ENCODE data around the gene PIGV.

PIGV gene

DNA sequence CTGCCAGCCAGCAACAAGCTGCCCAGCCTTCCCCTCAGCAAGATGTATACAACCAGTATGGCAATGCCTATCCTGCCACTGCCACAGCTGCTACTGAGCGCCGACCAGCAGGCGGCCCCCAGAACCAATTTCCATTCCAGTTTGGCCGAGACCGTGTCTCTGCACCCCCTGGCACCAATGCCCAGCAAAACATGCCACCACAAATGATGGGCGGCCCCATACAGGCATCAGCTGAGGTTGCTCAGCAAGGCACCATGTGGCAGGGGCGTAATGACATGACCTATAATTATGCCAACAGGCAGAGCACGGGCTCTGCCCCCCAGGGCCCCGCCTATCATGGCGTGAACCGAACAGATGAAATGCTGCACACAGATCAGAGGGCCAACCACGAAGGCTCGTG, 13.3 kb upstream of the PIGV start:
- no peak for DNase-seq

DNA sequence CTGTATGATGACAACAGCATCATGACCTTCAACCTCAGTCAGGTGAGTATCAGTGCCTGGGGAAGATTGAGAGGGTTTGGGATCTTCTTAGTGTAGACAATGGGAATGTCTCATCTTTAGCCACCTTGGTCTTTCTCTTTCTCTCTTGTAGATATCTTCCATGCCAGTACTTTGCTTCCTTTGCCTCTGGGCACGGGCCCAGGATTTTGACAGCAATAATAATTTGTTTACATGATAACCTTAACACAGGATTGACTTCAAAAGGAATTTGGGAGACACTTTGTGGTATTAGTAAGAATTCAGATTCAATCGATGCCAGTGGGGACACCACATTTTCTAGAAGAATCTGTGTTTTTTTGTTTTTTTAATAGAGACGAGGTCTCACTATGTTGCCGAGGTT, 12.1 kb upstream of the PIGV start:
- DNase-seq: no peak

DNA sequence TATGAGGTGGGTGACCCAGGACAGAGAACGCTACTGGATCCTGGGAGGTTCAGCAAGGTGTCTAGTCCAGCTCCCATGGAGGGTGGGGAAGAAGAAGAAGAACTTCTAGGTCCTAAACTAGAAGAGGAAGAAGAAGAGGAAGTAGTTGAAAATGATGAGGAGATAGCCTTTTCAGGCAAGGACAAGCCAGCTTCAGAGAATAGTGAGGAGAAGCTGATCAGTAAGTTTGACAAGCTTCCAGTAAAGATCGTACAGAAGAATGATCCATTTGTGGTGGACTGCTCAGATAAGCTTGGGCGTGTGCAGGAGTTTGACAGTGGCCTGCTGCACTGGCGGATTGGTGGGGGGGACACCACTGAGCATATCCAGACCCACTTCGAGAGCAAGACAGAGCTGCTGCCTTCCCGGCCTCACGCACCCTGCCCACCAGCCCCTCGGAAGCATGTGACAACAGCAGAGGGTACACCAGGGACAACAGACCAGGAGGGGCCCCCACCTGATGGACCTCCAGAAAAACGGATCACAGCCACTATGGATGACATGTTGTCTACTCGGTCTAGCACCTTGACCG, 8.6 kb upstream of the PIGV start:
- DNase-seq: no peak

DNA sequence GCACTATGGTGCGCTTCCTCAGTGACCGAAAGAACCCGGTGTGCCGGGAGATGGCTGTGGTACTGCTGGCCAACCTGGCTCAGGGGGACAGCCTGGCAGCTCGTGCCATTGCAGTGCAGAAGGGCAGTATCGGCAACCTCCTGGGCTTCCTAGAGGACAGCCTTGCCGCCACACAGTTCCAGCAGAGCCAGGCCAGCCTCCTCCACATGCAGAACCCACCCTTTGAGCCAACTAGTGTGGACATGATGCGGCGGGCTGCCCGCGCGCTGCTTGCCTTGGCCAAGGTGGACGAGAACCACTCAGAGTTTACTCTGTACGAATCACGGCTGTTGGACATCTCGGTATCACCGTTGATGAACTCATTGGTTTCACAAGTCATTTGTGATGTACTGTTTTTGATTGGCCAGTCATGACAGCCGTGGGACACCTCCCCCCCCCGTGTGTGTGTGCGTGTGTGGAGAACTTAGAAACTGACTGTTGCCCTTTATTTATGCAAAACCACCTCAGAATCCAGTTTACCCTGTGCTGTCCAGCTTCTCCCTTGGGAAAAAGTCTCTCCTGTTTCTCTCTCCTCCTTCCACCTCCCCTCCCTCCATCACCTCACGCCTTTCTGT, 7.3 kb upstream of the PIGV start:
- DNase-seq: no peak

- DNase-seq: no peak
These were observed 6.4 kb upstream of the PIGV start for GRCh38 chr1:26781206-26781825.

DNA sequence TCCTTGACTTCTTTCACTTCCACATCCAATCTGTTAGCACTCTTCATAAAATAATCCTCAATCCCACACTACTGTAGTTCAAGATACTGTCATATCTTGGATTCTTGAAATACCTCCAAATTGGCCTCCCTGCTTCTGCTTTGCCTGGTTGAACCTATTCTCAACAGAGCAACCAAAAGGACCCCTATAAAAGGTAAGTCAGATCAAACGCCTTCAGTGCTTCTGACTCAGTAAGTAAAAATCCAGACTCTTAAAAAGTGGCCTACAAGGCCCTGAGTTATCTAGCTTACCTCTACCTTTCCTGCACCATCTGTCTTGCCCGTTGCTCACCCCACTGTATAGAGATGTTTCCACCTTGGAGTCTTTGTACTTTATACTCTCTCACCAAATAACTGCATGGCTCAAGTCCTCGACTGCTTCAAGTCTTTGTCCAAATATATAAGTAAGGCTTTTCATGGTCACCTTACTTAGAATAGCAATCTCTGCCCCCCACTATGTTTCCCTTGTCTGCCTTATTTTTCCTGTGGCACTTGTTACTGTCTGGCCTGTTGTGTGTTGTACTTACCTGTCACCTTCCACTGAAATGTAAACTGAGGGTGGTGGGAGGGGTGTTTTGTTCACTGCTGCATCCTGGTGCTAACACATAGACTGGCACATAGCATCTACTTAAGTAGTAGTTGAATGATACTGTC, 5.1 kb upstream of the PIGV start:
- DNase-seq: no peak

DNA sequence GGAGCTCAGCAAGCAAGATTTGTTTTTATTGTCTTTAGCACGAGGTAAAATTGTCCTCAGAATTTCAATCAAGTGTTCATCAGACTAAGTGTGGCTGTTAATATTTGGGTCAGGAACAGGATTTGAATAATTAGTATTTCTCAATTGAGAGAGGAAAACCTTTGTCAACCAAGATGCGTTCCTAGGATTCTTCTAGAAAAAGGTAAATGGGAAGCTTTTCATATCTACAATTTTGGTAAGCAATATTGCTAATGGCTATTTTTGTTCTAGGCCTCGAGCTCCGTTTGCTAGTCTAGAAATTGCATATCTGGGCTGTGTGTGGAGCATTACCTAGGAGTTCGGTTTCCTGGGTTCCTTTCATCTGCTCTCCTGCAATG, 4.1 kb upstream of the PIGV start:
- no peak for DNase-seq

- peak; percentile 26 for DNase-seq
These were observed 3.5 kb upstream of the PIGV start for GRCh38 chr1:26784023-26784871.

- no peak for DNase-seq
These were observed 2.9 kb upstream of the PIGV start for GRCh38 chr1:26784886-26785285.

DNA sequence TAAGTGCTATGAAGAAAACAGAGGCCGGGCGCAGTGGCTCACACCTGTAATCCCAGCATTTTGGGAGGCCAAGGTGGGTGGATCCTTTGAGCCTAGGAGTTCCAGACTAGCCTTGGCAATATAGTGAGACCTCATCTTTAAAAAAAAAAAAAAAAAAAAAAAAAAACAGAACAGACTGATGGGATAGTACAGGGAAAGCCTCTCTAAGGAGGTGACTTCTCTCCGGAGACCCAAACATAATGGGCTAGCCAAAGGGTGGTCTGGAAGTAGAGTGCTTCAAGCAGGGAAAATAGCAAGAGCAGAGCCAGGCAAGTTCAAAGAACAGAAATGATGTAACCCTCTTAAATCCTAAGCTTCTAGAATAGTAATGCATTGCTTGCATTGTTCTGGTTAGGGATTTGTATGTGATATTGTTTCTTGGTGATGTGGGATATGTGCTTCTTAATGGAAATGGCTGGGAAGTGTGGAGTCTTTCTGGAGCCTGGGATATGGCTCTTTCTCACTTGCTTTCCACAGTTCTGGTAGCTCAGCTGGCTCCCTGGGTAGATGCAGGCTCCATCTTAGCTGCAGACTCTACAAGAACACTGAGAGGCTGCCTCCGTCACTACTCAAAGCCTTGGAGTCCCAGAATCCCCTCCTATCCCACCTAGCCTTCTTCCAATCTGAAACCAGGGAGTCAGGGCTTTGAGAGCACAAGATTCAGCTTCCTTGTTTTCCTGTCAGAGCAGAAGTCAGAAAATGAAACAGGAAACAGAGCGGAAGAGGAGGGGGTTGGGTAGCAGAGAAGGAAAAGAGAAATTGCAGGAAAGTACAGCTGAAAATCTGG, 1.9 kb upstream of the PIGV start:
- no peak for DNase-seq

DNA sequence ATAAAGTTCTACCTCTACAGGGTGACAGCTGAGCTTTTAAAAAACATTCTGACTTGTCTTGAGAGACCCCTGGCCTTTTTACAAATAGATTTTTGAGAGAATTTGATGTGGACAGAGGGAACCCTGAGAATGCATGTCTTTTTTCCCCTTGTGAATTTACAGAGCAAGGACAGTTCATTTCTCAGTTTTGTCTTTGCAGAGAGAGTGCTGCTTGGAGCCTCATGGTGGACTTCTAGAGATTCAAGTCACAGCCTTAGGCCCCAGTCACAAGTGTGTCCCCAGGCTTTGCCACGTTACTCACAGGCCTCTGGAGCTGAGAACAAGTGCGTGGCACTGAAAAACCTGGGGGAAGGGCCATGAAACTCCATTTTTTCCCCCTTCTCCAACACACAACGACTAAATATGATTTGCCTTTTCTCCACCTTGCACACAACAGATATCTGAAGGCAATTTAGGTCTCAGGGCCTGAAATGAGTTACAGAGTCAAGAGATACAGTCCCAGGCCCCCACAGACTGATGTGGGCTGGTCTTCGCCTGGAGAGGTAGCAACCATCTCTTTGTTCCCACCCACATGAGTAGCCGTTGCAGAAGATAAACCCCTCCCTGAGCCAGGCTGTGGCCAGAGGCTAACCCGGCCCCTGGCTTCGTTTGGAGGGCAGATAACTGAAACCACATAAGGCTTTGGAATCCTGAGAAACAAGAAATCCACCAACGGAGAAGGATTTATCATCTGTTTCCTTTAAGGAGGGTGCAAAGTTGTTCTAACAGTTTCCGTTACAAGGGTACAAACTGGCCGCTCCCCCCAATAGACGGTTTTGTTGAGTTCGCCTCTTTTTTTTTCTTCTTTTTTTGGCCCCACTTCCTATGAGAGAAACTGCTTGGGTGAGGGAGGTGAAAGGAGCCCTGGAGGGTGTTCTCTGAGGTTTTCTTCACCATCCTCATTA, 1.0 kb upstream of the PIGV start:
- DNase-seq: no peak

- peak; percentile 86 for DNase-seq
These were observed 407 bp upstream of the PIGV start for GRCh38 chr1:26787381-26787705.

GRCh38 chr1:26788515-26788785, 700 bp downstream of the PIGV start:
- DNase-seq: no peak

DNA sequence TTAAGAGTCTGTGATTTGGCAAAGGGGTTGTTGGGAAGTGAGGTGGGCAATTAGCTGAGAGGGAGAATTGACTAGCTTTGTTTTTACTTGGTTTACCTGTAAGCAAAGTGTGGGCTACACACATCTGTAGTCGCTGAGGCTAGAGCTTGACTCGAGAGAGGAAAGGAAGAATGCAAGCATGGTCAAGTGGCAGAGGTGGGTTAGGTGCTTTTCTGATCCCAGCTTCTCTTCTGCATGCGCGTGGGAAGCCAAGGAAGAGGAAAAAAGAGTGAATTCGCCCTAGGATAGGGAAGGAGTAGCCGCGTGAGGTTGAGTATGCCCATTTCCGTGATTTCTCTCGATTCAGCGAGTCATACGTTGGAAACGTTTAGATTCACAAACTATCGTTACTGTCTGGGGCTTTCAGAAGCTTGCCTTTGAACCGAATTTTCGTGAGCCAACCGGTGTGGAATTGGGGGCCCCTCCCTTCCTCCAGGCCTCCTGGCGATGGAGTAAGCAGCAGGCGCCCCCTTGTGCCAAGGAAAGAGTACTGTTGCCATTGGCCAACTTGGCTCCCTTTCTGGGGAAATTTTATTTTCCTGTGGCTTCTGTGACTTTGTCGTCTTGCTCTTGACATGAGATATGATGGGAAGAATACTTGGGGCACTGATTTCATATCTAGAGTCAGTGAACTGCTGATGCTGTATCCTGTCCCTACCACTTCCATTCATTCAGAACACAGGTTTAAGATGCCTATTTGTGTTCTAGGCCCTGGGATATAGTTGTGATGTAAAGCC, 1.3 kb downstream of the PIGV start:
- peak; percentile 87 for DNase-seq

DNA sequence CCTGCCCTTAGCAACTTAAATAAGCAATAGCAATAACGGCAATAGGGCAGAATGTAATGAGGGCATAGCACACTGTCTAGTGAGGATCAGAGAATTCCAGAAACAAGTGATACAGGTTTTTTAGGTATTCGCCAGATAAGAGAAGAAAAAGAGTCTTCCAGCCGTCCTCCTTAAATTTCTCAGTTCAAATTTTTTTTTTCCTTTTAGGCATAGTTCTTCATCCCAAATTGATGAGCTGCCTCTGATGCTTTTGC, 1.8 kb downstream of the PIGV start:
- no peak for DNase-seq

DNA sequence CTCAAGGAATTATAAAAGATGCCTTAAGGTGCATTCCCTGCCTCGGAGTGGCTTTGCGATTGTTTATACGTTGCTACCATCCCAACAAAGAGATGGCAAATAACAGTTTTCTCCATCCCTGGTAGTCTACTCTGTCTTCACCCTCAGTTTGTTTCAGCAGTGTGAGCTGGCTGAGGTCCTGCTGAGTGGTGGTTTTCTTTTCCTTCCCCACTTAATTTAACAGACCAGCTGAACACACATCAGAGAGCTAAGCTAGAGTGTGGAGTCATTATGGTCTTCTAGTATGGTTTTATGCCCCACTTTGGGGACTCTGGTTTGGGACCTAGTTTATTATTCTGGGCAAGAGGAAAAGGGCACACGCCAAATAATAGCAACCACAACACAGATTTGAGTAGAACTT, 2.2 kb downstream of the PIGV start:
- no peak for DNase-seq

DNA sequence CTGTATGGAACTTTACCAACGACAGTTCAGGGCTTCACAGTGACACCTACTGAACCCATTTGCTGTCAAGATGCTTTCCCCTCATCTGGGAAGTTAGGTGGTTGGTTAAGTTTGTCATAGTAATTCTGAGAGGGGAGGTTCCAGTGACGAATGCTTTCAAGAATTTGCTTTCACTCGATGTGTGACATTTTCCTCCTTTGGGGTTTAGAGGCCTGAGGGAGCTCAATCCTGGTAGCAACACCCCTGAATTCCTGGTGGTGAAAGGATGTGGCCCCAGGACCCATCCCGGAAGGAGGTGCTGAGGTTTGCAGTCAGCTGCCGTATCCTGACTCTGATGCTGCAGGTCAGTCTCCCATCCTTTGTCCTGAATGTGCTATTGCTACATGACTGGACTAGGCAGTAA, 2.8 kb downstream of the PIGV start:
- no peak for DNase-seq

GRCh38 chr1:26791148-26791547, 3.4 kb downstream of the PIGV start:
- DNase-seq: no peak

GRCh38 chr1:26791626-26792025, 3.9 kb downstream of the PIGV start:
- DNase-seq: no peak

DNA sequence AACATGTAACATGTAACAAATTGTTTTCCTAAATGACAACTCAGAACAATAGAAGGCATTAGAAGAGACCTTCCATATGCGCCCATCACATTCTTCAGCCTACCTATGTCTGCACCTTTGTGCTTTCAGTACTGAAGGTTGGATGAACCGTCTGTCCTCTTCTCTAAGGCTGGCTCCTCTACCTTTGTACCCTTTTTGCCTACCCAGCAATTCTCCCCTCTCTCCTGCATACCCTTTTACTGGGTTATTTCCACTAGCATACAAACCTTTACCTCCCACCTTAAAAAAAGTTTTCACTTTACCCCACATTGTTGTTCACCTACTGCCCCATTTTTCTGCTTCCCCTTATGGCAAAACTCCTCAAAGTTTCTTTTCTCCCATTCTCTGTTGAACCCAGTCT, 5.2 kb downstream of the PIGV start:
- DNase-seq: no peak

GRCh38 chr1:26794391-26794790, 6.6 kb downstream of the PIGV start:
- DNase-seq: no peak

Measured in CD4-positive, alpha-beta T cell treated with Interleukin-15 for 1 hour (primary cell).